ENCODE results near the gene DCUN1D2.
"Not testable (repeated sequence)": the region's sequence is repeated elsewhere in the genome, so short reads cannot be mapped to it uniquely, and the experiment has no call there.

Gene DCUN1D2

DNA sequence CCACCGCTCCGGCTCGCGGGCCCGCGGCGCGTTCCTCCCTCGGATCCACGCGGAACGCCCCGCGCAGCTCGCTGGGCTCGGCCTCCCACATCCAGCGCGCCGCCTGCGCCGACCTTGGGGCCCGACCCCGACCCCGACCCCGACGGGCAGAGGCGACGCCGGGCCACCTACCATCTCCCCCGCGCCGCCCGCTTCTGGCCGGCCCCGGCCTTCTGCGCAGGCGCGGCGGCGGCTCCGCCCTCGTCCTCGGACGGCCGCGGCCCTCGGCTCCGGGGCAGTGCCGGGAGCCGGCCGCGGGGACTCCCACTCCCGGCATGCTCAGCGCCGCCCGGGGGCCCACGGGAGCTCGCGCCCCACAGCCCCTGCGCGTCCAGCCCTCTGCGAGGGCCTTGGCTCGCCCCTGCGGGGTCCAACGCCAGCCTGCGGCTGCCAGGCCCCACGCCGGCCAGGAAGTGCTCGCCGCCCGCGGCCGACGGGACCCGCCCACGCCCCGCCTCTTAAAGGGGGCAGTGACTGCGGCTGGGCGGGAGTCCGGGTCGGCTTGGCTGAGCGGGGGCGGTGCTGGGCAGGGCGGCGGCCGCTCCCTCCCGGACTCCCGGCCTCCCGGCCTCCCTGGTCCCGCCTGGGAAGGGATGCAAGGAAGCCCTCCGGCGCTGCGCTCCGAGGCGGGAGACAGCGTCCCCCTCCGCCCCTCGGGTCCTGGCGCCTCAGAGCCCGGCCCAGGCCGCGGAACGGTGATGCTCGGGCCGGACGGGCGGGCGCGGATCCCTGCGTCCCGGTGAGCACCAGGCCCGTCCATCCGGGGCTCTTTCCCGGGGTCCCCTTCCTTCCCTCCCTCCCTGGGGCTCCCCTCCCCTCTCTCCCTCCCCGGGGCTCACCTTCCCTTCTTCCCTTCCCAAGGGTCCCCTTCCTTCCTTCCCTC, at the start of gene DCUN1D2:
TSS of gene DCUN1D2 (minus strand) at position 216 of the 922 bp plus-strand sequence. CDS start at position 174, 42 bp downstream.
- peak; percentile 96 for DNase-seq (ENCODE audit: low spot score)

DNA sequence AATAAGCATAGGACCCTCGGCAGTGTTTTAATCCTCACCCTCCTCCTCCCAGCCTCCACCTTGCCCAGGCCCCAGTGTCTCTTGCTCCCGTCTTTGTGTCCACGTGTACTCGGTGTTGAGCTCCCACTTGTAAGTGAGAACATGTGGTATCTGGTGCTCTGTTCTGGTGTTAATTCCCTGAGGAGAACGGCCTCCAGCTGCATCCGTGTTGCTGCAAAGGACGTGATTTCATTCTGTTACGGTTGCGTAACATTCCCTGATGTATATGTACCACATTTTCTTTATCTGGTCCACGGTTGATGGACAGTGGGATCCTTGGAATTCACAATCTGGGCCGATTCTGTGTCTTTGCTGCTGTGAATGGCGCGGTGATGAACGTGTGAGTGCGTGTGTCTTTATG, 49.3 kb upstream of the DCUN1D2 start:
- no peak for DNase-seq (ENCODE audit: low spot score)

DNA sequence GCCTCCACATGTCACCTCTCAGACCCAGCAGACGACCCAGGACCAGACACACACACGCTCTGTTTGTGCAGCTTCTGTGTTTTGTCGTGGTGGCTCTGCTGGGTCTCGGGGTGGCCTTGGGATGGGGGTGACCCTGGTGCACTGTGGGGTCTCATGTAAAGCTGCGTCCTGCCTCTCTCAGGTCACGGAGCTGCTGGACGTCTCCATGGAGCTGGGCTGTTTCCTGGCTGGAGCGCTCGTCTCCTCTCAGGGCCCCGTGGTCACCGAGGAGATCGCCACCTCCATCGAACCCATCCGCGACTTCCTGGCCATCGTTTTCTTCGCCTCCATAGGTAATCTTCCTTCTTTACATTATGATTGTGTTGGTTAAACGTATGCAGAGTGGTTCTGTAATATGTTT, 48.7 kb upstream of the DCUN1D2 start:
- DNase-seq (ENCODE audit: low spot score) = no peak

DNA sequence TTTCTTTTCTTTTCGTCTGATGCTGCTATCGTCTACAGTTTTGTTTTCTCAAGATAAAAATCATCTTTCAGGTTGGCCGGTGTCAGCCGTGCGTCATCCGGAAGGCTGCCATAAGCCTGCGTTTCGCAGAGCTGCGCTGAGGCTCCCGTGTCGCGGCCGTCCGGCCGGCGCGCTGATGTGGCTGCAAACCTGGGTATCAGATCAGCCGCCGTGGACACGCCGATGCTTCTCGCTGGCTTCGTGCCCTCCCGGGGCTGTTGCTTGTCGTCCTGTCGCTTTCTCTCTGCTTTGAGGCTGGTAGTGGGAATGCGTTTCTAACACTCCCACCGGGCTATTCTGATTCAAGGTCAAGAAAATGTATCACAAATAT, 48.2 kb upstream of the DCUN1D2 start:
- DNase-seq (ENCODE audit: low spot score) = no peak

DNA sequence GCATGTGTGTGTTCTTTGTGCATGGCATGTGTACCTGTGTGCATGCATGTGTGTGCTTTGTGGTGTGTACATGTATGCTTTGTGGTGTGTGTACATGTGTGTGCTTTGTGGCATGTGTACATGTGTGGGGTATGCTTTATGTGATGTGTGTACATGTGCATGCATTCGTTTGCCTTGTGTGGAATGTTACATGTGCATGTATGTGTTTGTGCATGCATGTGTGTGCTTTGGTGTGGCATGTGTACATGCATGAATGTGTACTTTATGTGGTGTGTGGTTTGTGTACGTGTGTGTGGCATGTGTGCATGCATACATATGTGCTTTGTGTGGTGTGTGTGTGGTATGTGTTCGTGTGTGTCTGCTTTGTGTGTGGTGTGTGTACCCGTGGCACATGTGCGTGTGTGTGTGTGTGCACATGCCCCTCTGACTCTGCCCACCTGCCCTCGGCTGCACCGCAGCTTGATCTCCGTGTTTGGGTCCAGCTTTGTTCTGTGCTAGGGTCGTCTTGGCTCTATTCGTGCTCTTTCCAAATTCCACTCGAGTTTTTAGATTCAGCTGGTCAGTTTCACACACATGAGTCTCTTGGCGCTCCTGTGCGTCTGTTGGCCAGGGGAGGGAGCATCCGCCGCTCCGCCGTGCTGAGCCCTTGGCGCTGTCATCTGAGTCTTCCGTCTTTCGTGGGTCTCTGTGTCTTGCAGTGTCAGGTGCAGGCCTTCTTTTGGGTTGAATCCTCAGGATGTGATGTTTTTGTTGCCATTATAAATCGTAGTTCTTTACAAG, 47.6 kb upstream of the DCUN1D2 start:
- no peak for DNase-seq (ENCODE audit: low spot score)

DNA sequence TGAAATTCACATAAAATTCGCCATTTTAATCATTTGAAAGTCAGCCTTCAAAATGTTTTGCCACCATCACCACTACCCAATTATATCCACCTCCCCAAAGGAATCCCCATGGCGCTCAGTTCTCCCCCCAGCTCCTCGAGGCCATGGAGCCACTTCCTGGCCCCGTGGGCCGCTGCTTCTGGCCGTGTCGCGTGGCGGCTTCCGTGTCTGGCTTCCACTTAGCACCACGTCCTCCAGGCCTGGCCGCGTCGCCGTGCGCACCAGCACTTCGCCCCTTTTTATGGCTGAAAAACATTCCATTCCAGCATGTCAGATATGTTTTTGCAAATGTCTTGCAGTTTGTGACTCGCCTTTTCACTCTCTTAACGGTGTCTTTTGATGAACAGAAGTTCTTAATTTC, 46.7 kb upstream of the DCUN1D2 start:
- DNase-seq (ENCODE audit: low spot score) = no peak

DNA sequence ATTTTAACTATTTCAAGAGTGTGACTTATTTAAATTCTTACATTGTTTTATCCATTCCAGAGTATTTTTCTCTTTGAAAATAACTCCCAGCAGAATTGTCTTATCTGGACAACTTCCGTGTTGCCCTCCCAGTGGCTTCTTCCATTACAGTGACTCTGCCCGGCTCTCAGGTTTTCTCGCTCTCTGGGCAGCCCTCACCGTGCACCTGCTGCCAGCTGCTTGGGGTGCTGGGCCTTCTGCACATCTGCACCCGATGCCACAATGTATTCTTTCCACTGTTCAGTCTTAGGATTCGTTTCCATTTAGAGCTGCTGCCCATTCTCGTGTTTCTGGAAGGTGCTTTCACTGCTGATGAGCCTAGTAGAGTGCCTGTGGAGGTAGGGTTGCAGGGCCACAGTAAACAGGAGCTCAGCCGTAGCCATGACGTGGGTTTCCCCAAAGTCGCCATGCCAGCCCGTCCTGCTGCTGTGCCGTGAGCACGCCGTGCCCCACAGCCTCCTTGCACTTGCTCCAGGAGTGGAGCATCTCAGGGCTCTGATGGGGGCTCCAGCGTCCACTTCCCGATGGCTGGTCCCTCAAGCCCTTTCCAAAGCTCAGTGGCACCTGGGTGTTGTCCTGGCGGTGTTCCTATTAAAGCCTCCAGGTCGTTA, 46.1 kb upstream of the DCUN1D2 start:
- no peak for DNase-seq (ENCODE audit: low spot score)

DNA sequence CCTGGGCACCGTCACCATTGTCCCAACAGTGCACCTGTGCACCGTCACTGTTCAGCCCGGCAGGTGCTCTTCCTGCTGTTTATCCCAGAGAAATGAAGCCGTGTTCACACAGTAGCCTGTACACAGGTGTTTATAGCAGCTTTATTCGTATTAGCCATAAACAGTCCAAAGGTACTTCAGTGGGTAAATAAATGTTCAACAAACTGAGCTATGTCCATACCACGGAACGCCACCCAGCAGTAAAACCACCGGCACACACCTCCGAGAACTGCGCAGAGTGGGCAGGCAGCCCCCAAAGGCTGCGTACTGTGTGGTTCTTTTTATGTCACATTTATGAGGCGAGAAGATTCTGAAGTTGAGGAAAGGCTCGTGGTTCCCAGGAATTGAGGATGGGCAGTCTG, 44.9 kb upstream of the DCUN1D2 start:
- no peak for DNase-seq (ENCODE audit: low spot score)

DNA sequence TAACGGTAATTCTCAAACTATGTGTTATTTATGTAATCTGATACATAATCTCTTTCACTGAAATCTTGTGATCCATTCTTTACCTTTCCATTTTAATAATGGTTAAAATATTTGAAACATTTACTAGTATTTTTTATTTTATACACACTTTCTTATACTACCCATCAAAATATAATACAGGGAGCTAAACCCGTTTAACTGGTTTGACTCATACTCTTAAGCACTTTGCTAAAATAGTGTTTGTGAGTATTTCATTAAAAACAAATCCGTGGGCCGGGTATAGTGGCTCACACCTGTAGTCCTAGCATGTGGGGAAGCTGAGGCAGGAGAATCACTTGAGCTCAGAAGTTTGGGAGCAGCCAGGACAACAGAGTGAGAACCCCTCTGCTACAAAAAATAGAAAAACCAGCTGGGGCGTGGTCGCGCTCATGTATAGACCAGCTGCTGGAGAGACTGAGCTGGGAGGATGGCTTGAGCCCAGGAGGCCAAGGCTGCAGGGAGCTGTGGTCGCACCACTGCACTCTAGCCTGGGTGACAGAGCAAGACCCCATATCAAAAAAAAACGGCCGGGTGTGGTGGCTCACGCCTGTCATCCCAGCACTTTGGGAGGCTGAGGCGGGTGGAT, 43.8 kb upstream of the DCUN1D2 start:
- no peak for DNase-seq (ENCODE audit: low spot score)

DNA sequence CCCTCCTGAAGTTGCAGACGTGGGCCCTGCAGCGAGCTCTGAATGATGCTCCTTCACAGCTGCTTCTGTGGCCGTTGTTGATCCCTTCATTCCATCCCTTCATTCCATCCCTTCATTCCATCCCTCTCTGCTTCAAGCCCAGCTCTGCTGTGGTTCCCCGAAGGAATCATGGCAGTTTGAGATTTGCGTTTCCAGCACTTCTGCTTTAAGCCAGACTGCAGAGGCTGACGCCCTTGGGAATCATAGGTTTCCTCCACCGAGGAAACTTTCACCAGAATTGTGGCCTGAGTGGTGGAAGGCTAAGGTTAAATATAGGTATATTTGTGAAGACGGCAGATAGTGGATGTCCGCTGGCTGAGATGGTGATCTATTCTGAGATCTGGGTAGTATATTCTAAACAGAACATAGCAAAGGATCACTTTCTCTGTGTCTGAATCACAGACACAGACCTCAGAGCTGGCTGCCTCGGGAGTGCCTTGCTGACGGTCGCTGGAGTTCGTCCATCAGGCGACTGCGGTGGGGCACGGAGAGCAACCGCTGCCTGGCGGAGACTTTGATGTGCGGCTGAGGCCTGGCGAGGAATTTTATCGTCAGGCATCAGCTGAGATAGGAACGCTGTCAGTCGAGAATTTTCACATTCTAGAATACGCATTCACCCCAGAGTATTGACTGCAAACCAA, 42.8 kb upstream of the DCUN1D2 start:
- no peak for DNase-seq (ENCODE audit: low spot score)

DNA sequence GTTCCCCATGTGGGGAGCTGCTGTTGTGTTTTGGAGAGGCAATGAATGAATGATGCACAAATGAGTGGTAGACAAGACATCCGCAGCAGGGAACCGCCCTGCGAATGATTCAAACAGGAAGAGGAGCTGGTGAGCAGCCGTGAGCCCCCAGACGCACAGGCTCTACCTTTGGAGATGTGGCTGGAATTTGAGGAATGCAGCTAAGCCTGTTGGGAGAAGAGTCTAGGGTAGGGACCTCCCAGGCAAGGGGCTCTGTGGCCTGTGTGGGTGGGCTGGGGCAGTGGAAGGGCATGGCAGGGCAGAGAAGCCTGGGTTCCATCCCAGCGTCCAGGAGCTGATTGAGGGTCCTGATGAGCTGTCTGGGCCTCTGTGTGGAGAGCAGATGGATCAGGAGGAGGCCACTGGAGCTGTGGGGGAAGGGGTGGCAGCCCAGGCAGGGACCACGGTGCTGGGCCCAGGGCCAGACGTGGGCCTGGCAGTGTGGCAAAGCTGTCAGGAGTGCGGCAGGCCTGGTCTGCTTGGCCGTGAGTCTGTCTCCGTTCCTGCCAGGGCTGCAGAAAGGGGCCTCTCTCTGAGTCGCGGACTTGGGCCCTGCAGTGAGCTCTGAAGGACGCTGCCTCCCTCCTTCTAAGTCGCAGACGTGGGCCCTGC, 41.8 kb upstream of the DCUN1D2 start:
- DNase-seq (ENCODE audit: low spot score) = peak; percentile 17

DNA sequence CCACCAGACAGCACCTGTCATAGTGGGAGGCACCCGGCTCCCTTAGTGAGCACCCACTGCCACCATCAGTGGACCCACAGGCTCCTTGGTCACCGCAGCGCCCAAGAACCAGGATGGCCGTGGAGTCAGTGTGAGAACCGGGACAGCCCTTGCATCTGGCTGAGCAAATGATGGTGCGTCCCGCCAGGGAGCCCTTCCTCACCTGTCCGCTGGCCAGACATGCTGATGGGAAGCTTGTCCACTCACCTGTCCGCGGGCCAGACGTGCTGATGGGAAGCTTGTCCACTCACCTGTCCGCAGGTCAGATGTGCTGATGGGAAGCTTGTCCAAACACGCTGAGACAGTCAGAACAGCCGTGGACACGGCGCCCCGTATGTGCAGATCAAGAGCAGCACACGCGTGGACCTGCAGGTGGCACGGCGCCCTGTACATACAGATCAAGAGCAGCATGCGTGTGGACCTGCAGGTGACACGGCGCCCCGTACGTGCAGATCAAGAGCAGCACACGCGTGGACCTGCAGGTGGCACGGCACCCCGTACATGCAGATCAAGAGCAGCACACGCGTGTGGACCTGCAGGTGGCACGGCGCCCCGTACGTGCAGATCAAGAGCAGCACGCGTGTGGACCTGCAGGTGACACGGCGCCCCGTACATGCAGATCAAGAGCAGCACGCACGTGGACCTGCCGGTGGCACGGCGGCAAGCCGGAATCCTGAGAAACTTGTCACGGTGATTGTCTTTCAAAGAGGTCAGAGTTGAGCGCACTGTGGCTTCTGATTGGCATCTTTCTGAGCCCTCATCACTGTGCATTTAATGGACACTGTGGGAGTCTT, 40.7 kb upstream of the DCUN1D2 start:
- DNase-seq (ENCODE audit: low spot score) = no peak

DNA sequence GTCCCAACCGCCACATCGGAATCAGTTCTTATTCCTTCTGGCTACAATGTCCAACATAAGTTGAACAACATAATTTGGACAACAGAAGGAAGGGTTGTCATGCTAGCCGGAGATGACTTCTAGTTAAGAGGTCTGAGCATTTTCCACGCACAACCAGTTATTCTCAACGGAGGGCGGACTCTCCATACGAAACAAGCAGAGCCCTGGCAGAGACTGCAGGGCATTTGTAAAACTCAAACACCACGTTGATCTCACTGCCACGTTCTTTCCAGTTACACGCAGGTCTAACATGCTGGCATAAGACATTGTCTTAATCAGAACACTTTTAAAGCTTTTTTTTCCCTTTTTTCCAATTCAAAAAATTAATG, 38.3 kb upstream of the DCUN1D2 start:
- DNase-seq (ENCODE audit: low spot score) = no peak

DNA sequence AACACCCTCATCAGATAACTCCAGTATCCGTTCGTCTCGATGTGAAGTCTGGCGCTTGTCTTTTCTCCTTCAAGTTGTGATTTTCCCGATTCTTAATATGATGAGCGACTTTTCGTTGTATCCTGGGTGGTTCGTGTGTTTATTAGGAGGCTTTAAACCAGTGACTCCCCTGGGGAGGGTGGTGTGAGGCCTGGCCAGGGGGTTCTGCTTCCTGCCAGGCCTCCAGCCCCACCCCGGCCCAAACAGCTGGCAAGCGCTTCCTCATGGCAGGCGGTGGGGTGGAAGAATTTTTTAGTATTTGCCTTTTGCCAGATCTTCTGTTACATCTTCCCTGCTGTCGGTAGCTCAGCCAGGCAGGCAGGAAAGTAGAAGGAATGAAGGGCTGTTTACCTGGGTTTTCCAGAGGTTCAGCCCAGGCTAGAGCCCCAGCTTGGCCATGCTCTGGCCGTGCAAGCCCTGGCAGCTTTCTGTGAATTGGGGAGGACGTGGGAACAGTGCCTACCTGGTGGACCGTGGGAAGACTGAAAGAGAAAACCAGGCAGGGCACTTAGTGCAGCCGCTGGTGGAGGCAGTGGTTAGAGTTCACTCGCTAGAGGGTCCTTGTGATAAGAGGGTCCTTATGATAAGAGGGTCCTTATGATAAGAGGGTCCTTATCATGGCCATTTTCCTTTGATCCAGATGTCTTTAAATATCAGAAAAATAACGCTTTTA, 37.7 kb upstream of the DCUN1D2 start:
- no peak for DNase-seq (ENCODE audit: low spot score)

DNA sequence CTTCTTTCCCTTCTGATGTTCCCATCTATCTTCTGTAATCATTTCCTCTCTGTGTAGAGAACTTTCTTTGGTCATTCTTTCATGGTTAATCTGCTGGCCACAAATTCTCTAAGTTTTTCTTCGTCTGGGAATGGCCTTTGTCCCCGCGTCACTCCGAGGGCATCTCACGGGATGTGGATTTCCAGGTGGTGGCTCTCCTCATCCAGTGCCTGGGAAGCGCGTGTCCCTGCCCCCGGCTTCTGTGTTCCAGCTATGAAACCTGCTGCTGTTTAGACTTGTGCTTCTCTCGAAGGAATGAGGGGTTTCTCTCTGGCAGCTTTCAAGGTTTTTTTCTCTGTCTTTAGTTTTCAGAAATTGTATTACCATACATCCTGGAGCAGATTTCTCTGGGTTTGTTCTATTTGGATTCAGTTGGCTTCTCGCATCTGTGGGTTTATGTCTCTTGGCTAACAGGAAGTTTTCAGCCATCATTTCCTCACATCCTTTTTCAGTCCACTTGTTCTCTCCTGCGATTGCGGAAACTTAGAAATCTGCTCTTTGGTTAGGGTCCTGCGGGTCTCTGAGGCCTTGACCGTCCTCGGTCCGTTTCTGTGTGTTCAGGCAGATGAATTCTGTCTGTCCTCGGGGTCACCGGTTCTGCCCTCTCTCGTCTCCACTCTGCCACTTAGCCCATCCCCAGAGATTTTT, 36.9 kb upstream of the DCUN1D2 start:
- no peak for DNase-seq (ENCODE audit: low spot score)

DNA sequence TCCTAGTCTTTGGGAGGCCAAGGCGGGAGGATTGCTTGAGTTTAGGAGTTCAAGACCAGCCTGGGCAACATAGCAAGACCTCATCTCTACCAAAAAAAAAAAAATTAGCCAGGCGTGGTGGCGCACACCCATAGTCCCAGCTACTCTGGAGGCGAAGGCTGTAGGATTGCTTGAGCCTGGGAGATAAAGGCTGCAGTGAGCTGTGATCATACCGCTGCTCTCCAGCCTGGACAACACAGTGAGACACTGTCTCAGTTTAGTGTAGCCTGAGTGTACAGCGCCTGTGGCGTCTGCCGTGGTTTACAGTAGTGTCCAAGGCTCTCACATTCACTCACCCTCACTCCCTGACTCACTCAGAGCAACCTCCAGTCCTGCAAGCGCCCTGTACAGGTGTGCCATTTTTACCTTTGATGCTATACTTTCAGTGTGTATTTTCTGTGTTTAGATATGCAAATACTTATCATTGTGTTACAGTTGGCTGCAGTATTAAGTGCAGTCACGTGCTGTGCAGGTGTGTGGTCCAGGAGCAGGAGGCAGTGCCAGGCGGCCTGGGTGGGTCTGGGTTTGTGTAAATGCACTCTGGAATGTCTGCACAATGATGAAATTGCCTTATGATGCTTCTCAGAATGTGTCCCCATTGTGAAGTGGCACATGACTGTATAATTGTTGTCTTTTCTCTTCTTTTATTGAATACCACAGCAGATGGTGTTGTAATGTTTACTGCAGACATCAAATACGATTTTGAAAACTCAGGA, 36.1 kb upstream of the DCUN1D2 start:
- no peak for DNase-seq (ENCODE audit: low spot score)

DNA sequence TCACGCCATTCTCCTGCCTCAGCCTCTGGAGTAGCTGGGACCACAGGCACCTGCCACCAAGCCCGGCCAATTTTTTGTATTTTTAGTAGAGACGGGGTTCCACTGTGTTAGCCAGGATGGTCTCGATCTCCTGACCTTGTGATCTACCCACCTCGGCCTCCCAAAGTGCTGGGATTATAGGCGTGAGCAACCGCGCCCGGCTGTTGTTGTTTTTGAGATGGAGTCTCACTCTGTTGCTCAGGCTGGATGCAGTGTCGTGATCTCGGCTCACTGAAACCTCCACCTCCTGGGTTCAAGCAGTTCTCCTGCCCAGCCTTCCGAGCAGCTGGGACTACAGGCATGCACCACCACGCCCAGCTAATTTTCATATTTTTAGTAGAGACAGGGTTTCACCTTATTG, 31.9 kb upstream of the DCUN1D2 start:
- DNase-seq (ENCODE audit: low spot score) = not testable (repeated sequence)

DNA sequence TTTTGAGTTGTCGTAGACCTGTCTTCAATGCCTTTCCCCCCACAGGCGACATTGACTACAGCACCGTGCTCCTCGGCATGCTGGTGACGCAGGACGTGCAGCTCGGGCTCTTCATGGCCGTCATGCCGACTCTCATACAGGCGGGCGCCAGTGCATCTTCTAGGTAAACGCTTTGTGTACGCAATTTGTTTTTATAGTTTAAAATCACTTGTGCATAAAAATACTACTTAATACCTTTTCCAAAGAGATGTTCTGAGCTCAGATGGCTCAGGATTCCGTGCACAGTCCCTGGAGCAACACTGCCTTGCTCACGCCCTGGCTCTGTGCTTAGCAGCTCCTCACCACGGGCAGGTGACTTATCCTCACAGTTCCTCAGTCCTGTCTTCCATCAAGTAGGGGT, 30.1 kb upstream of the DCUN1D2 start:
- DNase-seq (ENCODE audit: low spot score) = no peak
